Breast epithelium (tissue), 4 donors: ENCODE data around the gene RNF167. TPM values are rescaled to one million over a fixed set of nuclear protein-coding genes. Genes with fewer than 3 reads are reported as not detected.

Experiments
- DNase-seq, 2 donors: peaks; one replicate each; pipeline ENCODE4 v3.0.0-alpha.2; 2019; ENCODE audit warnings: low spot score in 2 of 2
- H3K27ac ChIP-seq, 2 donors: fragments of 200-600 bp; sonication (generic) in 1 of 2; one replicate each; pipeline ENCODE4 v1.5.1; 2016 to 2019; ENCODE audit warnings: mild to moderate bottlenecking in 1 of 2
- H3K27me3 ChIP-seq, 2 donors: fragments of 200-600 bp; sonication (generic) in 1 of 2; one replicate each; pipeline versions ENCODE4 v1.5.1 to v1.6.0; 2017 to 2019; ENCODE audit warnings: control low read depth in 1 of 2, mild to moderate bottlenecking in 1 of 2
- H3K36me3 ChIP-seq: fragments of 200-600 bp; one replicate; pipeline ENCODE4 v1.5.1; 2019
- H3K4me1 ChIP-seq, 2 donors: fragments of 200-600 bp; sonication (generic); one replicate each; pipeline ENCODE4 v1.5.1; 2016 to 2019; ENCODE audit warnings: control low read depth in 1 of 2
- H3K4me3 ChIP-seq, 3 donors: fragments of 200-600 bp; sonication (generic); 1 replicate in 2 of 3; 2 replicates in 1 of 3; pipeline ENCODE4 v1.5.1; 2016 to 2019; ENCODE audit warnings: mild to moderate bottlenecking in 3 of 3, moderate library complexity in 2 of 3
- H3K9me3 ChIP-seq, 2 donors: fragments of 200-600 bp; sonication (generic) in 1 of 2; one replicate each; pipeline ENCODE4 v1.5.1; 2016 to 2019; ENCODE audit warnings: control low read depth in 1 of 2
- CTCF ChIP-seq, 3 donors: fragments of 450-650 bp; IDR thresholded peaks; one replicate each; pipeline ENCODE4 v1.5.1; 2016 to 2017; ENCODE audit warnings: antibody characterized with exemption in 3 of 3, mild to moderate bottlenecking in 3 of 3, moderate library complexity in 3 of 3
- POLR2A ChIP-seq: fragments of 450-650 bp; IDR thresholded peaks from one replicate; pipeline ENCODE4 v1.6.1; 2016; ENCODE audit warnings: antibody characterized with exemption, mild to moderate bottlenecking, moderate library complexity
- POLR2AphosphoS5 ChIP-seq, 3 donors: sonication (generic); formaldehyde crosslinking; IDR thresholded peaks; one replicate each; pipeline ENCODE4 v1.6.1; 2017; ENCODE audit warnings: antibody characterized with exemption in 3 of 3
- intact Hi-C: fragments of 100-400 bp; cut with DNase I; formaldehyde crosslinking; loops from one replicate; pipeline ENCODE4 v1.15.1; 2023; ENCODE audit warnings: low total_unique reads
- total RNA-seq, 3 donors: library from RNA; depleted of rRNA; stranded (reverse); fragments of >200 nt; gene quantifications; one replicate each; pipeline ENCODE4 v1.1.0, GENCODE V29; 2016

Gene RNF167
- total RNA-seq, 3 donors from 2014 or later = 38.3 to 49.0 (median 38.7) TPM

GRCh38 chr17:4941319-4941610 lies 1.2 kb downstream of the RNF167 start:
- intact Hi-C loops = no loop called here
- no peaks in the 10 kb centered on the region for H3K27me3 ChIP-seq
- TF ChIP-seq CTCF (IDR thresholded peaks at IDR 0.05) (no peak), POLR2AphosphoS5 (IDR thresholded peaks at IDR 0.05) (no peak), POLR2A (no peak)
- no peaks in the 10 kb centered on the region for H3K9me3 ChIP-seq
- peak overlapping the region; percentile 83 to 85 (median 83) for H3K4me3 ChIP-seq
- peak overlapping the region; percentile 97 for H3K27ac ChIP-seq
- no peak for DNase-seq
- peaks cover 24 to 41% of the 10 kb centered on the region in 2 donors for H3K4me1 ChIP-seq
- no peaks in the 10 kb centered on the region for H3K36me3 ChIP-seq

GRCh38 chr17:4942760-4943508 lies 2.9 kb downstream of the RNF167 start:
- Histone ChIP-seq H3K27me3 (no peaks in the 10 kb centered on the region), H3K9me3 (no peaks in the 10 kb centered on the region), H3K36me3 (no peaks in the 10 kb centered on the region), H3K27ac (peak overlapping the region in 1 of 2 donors; percentile 20), H3K4me3 (no peak overlapping the region), H3K4me1 (peaks cover 25 to 47% of the 10 kb centered on the region in 2 donors)
- intact Hi-C loops = loop anchor here (2.0 kb wide), 1 partner anchor 24 kb away; the partner anchor contains the start of gene SPAG7
- no peak for TF ChIP-seq POLR2AphosphoS5 (IDR thresholded peaks at IDR 0.05)
- no peak for TF ChIP-seq POLR2A
- TF ChIP-seq CTCF (IDR thresholded peaks at IDR 0.05) = no peak
- no peak for DNase-seq

- TF ChIP-seq CTCF (IDR thresholded peaks at IDR 0.05) (no peak), POLR2A (no peak), POLR2AphosphoS5 (IDR thresholded peaks at IDR 0.05) (no peak)
- H3K27ac ChIP-seq = peak overlapping the region; percentile 97 to 99
- intact Hi-C loops = no loop called here
- H3K27me3 ChIP-seq = no peaks in the 10 kb centered on the region
- no peaks in the 10 kb centered on the region for H3K36me3 ChIP-seq
- DNase-seq = no peak
- H3K4me3 ChIP-seq = no peak overlapping the region
- H3K9me3 ChIP-seq = no peaks in the 10 kb centered on the region
- peaks cover 15 to 35% of the 10 kb centered on the region in 2 donors for H3K4me1 ChIP-seq
Observed at GRCh38 chr17:4944163-4944553, 4.1 kb downstream of the RNF167 start.

GRCh38 chr17:4944554-4945175 lies 4.6 kb downstream of the RNF167 start:
- Histone ChIP-seq H3K27me3 (no peaks in the 10 kb centered on the region), H3K4me1 (peaks cover 14 to 32% of the 10 kb centered on the region in 2 donors), H3K27ac (peak overlapping the region; percentile 97 to 99), H3K9me3 (no peaks in the 10 kb centered on the region), H3K4me3 (peak overlapping the region in 1 of 3 donors; percentile 98), H3K36me3 (no peaks in the 10 kb centered on the region)
- intact Hi-C loops = no loop called here
- TF ChIP-seq POLR2AphosphoS5 (IDR thresholded peaks at IDR 0.05) (no peak), POLR2A (no peak), CTCF (IDR thresholded peaks at IDR 0.05) (no peak)
- DNase-seq = no peak

- H3K27ac ChIP-seq = peak overlapping the region; percentile 97 to 99
- no peaks in the 10 kb centered on the region for H3K36me3 ChIP-seq
- peak; percentile 72 to 81 for DNase-seq
- H3K9me3 ChIP-seq = no peaks in the 10 kb centered on the region
- H3K4me3 ChIP-seq = peak overlapping the region in 2 of 3 donors; percentile 11 to 98
- intact Hi-C loops = no loop called here
- TF ChIP-seq POLR2AphosphoS5 (IDR thresholded peaks at IDR 0.05) (peak in 2 of 3 donors; percentile 32 to 75), CTCF (IDR thresholded peaks at IDR 0.05) (no peak)
- peaks cover 14 to 35% of the 10 kb centered on the region in 2 donors for H3K4me1 ChIP-seq
- no peaks in the 10 kb centered on the region for H3K27me3 ChIP-seq
Observed at GRCh38 chr17:4945176-4945943, 5.3 kb downstream of the RNF167 start.
